HG02623 (cell line): ENCODE data around the gene NAGLU.

Source experiments
- ATAC-seq: cut with Tn5 transposase; IDR thresholded peaks from one replicate; pipeline ENCODE4 v1.9.1; 2021; ENCODE audit warnings: moderate library complexity; ENCODE audit not compliant: unreplicated experiment

The NAGLU gene

GRCh38 chr17:42563143-42563509, 27.1 kb downstream of the NAGLU start:
- no peak for ATAC-seq

GRCh38 chr17:42563543-42563942, 27.5 kb downstream of the NAGLU start:
- ATAC-seq, result no peak

GRCh38 chr17:42563950-42564349, 27.9 kb downstream of the NAGLU start:
- ATAC-seq, result no peak

GRCh38 chr17:42564815-42565522, 28.9 kb downstream of the NAGLU start:
- no peak for ATAC-seq

- ATAC-seq, result no peak
Observed at GRCh38 chr17:42565523-42566214, 29.6 kb downstream of the NAGLU start.

- ATAC-seq, result no peak
Observed at GRCh38 chr17:42566215-42566882, 30.3 kb downstream of the NAGLU start.

GRCh38 chr17:42566883-42567573, 31.0 kb downstream of the NAGLU start, which contains the start of gene MLX:
Gene MLX, plus strand, starts transcription at chr17:42567100. Its CDS starts 25 bp downstream, at chr17:42567125.
- no peak for ATAC-seq

GRCh38 chr17:42568341-42569111, 32.5 kb downstream of the NAGLU start:
- no peak for ATAC-seq

- ATAC-seq, result no peak
Observed at GRCh38 chr17:42571435-42572225, 35.6 kb downstream of the NAGLU start.

- ATAC-seq, result no peak
Observed at GRCh38 chr17:42573095-42573494, 37.1 kb downstream of the NAGLU start.

GRCh38 chr17:42574463-42574862, 38.4 kb downstream of the NAGLU start:
- ATAC-seq, result no peak

GRCh38 chr17:42577140-42577531, 41.1 kb downstream of the NAGLU start:
- ATAC-seq, result no peak

GRCh38 chr17:42577532-42578281, 41.7 kb downstream of the NAGLU start, which contains the start of gene PSMC3IP:
Gene PSMC3IP, minus strand, starts transcription at chr17:42577729. Its CDS starts 43 bp downstream, at chr17:42577686.
- peak; percentile 73 for ATAC-seq

- peak; percentile 49 for ATAC-seq
Observed at GRCh38 chr17:42578282-42578869, 42.3 kb downstream of the NAGLU start.

GRCh38 chr17:42579794-42580551, 43.9 kb downstream of the NAGLU start:
- no peak for ATAC-seq

GRCh38 chr17:42581744-42582270, 45.8 kb downstream of the NAGLU start:
- ATAC-seq, result no peak

- no peak for ATAC-seq
Observed at GRCh38 chr17:42584880-42585279, 48.8 kb downstream of the NAGLU start.

- no peak for ATAC-seq
Observed at GRCh38 chr17:42585353-42585752, 49.3 kb downstream of the NAGLU start.
